K562 (cell line): ENCODE data around the gene CRB2. TPM values are rescaled to one million over a fixed set of nuclear protein-coding genes. Genes with fewer than 3 reads are reported as not detected.

Source experiments
- BCOR ChIP-seq: fragments of 450-650 bp; IDR thresholded peaks from 2 replicates; pipeline ENCODE4 v1.6.1; 2016
- CC2D1A ChIP-seq: fragments of 450-650 bp; IDR thresholded peaks from 2 replicates; pipeline ENCODE4 v1.6.1; 2017; ENCODE audit warnings: mild to moderate bottlenecking
- DDX20 ChIP-seq: fragments of 450-650 bp; IDR thresholded peaks from 2 replicates; pipeline ENCODE4 v1.6.1; 2016; ENCODE audit warnings: missing genetic modification characterization, low read depth, mild to moderate bottlenecking, missing compliant biosample characterization, moderate library complexity
- ETV1 ChIP-seq: fragments of 450-650 bp; conservative IDR thresholded peaks from 2 replicates; pipeline ENCODE4 v1.6.1; 2016; ENCODE audit warnings: missing genetic modification characterization, control low read depth, low read depth, missing compliant biosample characterization
- KLF10 ChIP-seq: fragments of 250-450 bp; sonication (Bioruptor Pico); IDR thresholded peaks from 2 replicates; pipeline ENCODE4 v1.6.1; 2021; ENCODE audit warnings: matching md5 sums
- MED1 ChIP-seq: sonication (generic); formaldehyde crosslinking; IDR thresholded peaks from 2 replicates; pipeline ENCODE4 v1.8.1; 2023; ENCODE audit warnings: missing genetic modification reagents, borderline replicate concordance
- MXI1 ChIP-seq: IDR thresholded peaks from 2 replicates; pipeline ENCODE4 v1.6.1; 2011; ENCODE audit warnings: low read depth, mild to moderate bottlenecking, improper control_type of control experiment, low read length
- NFRKB ChIP-seq: fragments of 450-650 bp; IDR thresholded peaks from 2 replicates; pipeline ENCODE4 v1.6.1; 2016; ENCODE audit warnings: low read depth
- TFAM ChIP-seq: fragments of 250-450 bp; sonication (Bioruptor Pico); conservative IDR thresholded peaks from 2 replicates; pipeline ENCODE4 v1.5.0; 2021; ENCODE audit warnings: mild to moderate bottlenecking, moderate library complexity
- XRCC5 ChIP-seq: fragments of 200-400 bp; formaldehyde crosslinking; IDR thresholded peaks from 2 replicates; pipeline ENCODE4 v1.6.1; 2017; ENCODE audit warnings: low read depth, mild to moderate bottlenecking, low read length
- ZNF436 ChIP-seq: fragments of 250-450, 450-650 bp; sonication (Bioruptor Pico); formaldehyde crosslinking; IDR thresholded peaks from 2 replicates; pipeline ENCODE4 v1.7.0; 2020; ENCODE audit warnings: mild to moderate bottlenecking
- ZNF584 ChIP-seq: fragments of 200-800 bp; sonication (Bioruptor generic); IDR thresholded peaks from 2 replicates; pipeline ENCODE4 v1.6.1; 2016; ENCODE audit warnings: low read depth, mild to moderate bottlenecking, missing genetic modification characterization, missing compliant biosample characterization
- ZNF76 ChIP-seq: fragments of 250-450 bp; sonication (Bioruptor Pico); IDR thresholded peaks from 2 replicates; pipeline ENCODE4 v1.4.0; 2020; ENCODE audit warnings: mild to moderate bottlenecking, moderate library complexity, borderline replicate concordance
- polyA plus RNA-seq, 8 experiments: library from polyadenylated mRNA; depleted of rRNA in 4 of 8; stranded (reverse) in 5 of 8; unstranded in 3 of 8; fragments of >200 nt; fragmentation: Nextera tagmentation in 2 of 8; fragmentation: Illumina TruSeq in 1 of 8; extraction: Ambion mirVana in 2 of 8; extraction: Trizol in 1 of 8; gene quantifications; 2 replicates each; pipeline versions ENCODE4 v1.2.1 to v1.2.3, GENCODE V29; 2011 to 2014; ENCODE audit warnings: inconsistent platforms in 1 of 8, missing spikeins in 1 of 8
- total RNA-seq, 7 experiments: library from RNA; depleted of rRNA in 6 of 7; stranded (reverse); fragments of >200 nt in 6 of 7; fragmentation: Illumina TruSeq in 2 of 7; extraction: Trizol in 2 of 7; gene quantifications; 2 replicates each; pipeline versions ENCODE4 v1.2.1 to v1.2.3, GENCODE V29; 2011 to 2021; ENCODE audit warnings: low replicate concordance in 1 of 7
- TF ChIP-seq, protein P1 (sequence below): sonication (generic); formaldehyde crosslinking; IDR thresholded peaks from 2 replicates; pipeline ENCODE4 v1.8.1; 2023; ENCODE audit warnings: mild to moderate bottlenecking, missing genetic modification reagents
- TF ChIP-seq, protein P2 (sequence below): fragments of 450-650 bp; conservative IDR thresholded peaks from 2 replicates; pipeline ENCODE4 v1.6.1; 2016; ENCODE audit warnings: missing genetic modification characterization, low read depth, mild to moderate bottlenecking, missing compliant biosample characterization, moderate library complexity
- TF ChIP-seq, protein P3 (sequence below): fragments of 250-450 bp; sonication (Bioruptor Pico); IDR thresholded peaks from 2 replicates; pipeline ENCODE4 v1.8.0; 2022; ENCODE audit warnings: inconsistent platforms, mild to moderate bottlenecking, moderate library complexity, borderline replicate concordance
- TF ChIP-seq, protein P4 (sequence below): fragments of 450-650 bp; IDR thresholded peaks from 2 replicates; pipeline ENCODE4 v1.6.1; 2014; ENCODE audit warnings: low read depth, mild to moderate bottlenecking, moderate library complexity, borderline replicate concordance
- TF ChIP-seq, protein P5 (sequence below), 2 experiments: fragments of 450-650 bp; conservative IDR thresholded peaks; 2 replicates each; pipeline ENCODE4 v1.6.1; 2017; ENCODE audit warnings: mild to moderate bottlenecking in 2 of 2, moderate library complexity in 2 of 2
- TF ChIP-seq, protein P6 (sequence below): IDR thresholded peaks from 2 replicates; pipeline ENCODE4 v1.6.1; 2014; ENCODE audit warnings: antibody characterized with exemption

Gene CRB2
- total and polyA plus RNA-seq, 9 of the 15 experiments (the other 6 are each of a cell fraction or from before 2014, with no cell fraction given), result 0.13 to 1.2 (median 0.25) TPM; not detected in 2

DNA sequence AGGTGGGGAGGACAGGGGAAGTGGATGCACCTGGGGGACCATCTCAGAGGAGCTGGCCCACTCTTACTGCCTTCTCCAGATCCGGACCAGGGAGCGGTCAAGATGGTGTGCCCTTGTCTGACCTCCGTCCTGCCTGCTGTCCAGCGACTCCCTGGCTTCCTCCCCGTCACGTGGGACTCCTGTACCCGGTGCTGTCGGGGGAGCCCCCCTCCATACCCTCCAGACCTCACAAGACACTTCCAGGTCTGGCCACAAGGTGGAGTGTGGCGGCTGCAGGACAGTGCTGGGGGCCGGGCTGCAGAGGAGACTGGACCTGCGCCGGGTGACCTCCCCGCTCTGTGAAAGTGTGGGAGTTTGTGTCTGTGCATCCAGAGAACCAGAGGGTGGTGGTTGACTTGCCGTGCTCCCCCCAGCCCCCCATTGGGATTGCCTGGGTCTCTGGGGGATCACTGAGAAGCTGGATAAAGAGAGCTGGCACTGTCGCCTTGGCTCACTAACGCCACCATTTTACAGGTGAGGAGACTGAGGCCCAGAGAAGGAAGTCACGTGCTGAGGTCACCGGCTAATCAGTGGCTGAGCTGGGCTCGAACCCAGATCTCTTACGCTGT lies 1.9 kb upstream of the CRB2 start (continued):
- TF ChIP-seq ZNF76 (CRISPR knock-in tag) (no peak), XRCC5 (0 out of 2 replicates have a peak, but pooled peaks have one; percentile 57), ZNF584 (CRISPR knock-in tag) (no peak), NFRKB (no peak), MXI1 (no peak), MED1 (CRISPR knock-in tag) (no peak), CC2D1A (peak; percentile 85), DDX20 (tag) (no peak), ETV1 (no peak), ZNF436 (CRISPR knock-in tag) (no peak), TFAM (no peak), BCOR (peak; percentile 92), KLF10 (CRISPR knock-in tag) (no peak)
- TF ChIP-seq, protein P1, sequence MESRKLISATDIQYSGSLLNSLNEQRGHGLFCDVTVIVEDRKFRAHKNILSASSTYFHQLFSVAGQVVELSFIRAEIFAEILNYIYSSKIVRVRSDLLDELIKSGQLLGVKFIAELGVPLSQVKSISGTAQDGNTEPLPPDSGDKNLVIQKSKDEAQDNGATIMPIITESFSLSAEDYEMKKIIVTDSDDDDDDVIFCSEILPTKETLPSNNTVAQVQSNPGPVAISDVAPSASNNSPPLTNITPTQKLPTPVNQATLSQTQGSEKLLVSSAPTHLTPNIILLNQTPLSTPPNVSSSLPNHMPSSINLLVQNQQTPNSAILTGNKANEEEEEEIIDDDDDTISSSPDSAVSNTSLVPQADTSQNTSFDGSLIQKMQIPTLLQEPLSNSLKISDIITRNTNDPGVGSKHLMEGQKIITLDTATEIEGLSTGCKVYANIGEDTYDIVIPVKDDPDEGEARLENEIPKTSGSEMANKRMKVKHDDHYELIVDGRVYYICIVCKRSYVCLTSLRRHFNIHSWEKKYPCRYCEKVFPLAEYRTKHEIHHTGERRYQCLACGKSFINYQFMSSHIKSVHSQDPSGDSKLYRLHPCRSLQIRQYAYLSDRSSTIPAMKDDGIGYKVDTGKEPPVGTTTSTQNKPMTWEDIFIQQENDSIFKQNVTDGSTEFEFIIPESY (CRISPR knock-in tag), result no peak
- TF ChIP-seq, protein P2, sequence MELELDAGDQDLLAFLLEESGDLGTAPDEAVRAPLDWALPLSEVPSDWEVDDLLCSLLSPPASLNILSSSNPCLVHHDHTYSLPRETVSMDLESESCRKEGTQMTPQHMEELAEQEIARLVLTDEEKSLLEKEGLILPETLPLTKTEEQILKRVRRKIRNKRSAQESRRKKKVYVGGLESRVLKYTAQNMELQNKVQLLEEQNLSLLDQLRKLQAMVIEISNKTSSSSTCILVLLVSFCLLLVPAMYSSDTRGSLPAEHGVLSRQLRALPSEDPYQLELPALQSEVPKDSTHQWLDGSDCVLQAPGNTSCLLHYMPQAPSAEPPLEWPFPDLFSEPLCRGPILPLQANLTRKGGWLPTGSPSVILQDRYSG (tag), result no peak
- TF ChIP-seq, protein P3, sequence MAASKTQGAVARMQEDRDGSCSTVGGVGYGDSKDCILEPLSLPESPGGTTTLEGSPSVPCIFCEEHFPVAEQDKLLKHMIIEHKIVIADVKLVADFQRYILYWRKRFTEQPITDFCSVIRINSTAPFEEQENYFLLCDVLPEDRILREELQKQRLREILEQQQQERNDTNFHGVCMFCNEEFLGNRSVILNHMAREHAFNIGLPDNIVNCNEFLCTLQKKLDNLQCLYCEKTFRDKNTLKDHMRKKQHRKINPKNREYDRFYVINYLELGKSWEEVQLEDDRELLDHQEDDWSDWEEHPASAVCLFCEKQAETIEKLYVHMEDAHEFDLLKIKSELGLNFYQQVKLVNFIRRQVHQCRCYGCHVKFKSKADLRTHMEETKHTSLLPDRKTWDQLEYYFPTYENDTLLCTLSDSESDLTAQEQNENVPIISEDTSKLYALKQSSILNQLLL (CRISPR knock-in tag), result no peak
- TF ChIP-seq, protein P4, sequence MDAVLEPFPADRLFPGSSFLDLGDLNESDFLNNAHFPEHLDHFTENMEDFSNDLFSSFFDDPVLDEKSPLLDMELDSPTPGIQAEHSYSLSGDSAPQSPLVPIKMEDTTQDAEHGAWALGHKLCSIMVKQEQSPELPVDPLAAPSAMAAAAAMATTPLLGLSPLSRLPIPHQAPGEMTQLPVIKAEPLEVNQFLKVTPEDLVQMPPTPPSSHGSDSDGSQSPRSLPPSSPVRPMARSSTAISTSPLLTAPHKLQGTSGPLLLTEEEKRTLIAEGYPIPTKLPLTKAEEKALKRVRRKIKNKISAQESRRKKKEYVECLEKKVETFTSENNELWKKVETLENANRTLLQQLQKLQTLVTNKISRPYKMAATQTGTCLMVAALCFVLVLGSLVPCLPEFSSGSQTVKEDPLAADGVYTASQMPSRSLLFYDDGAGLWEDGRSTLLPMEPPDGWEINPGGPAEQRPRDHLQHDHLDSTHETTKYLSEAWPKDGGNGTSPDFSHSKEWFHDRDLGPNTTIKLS, result no peak
- TF ChIP-seq, protein P5, sequence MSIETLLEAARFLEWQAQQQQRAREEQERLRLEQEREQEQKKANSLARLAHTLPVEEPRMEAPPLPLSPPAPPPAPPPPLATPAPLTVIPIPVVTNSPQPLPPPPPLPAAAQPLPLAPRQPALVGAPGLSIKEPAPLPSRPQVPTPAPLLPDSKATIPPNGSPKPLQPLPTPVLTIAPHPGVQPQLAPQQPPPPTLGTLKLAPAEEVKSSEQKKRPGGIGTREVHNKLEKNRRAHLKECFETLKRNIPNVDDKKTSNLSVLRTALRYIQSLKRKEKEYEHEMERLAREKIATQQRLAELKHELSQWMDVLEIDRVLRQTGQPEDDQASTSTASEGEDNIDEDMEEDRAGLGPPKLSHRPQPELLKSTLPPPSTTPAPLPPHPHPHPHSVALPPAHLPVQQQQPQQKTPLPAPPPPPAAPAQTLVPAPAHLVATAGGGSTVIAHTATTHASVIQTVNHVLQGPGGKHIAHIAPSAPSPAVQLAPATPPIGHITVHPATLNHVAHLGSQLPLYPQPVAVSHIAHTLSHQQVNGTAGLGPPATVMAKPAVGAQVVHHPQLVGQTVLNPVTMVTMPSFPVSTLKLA (conservative IDR thresholded peaks at IDR 0.05), result peak in 1 of 2 experiments; percentile 58; a peak in 2 of 4 replicates
- TF ChIP-seq, protein P6, sequence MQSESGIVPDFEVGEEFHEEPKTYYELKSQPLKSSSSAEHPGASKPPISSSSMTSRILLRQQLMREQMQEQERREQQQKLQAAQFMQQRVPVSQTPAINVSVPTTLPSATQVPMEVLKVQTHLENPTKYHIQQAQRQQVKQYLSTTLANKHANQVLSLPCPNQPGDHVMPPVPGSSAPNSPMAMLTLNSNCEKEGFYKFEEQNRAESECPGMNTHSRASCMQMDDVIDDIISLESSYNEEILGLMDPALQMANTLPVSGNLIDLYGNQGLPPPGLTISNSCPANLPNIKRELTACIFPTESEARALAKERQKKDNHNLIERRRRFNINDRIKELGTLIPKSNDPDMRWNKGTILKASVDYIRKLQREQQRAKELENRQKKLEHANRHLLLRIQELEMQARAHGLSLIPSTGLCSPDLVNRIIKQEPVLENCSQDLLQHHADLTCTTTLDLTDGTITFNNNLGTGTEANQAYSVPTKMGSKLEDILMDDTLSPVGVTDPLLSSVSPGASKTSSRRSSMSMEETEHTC, result no peak
